PFSK-1 (cell line): ENCODE measurements around the gene CNTNAP2.

Source experiments
- FOXP2 ChIP-seq: optimal IDR thresholded peaks from 2 replicates; pipeline ENCODE3; 2011; ENCODE audit warnings: borderline replicate concordance, control low read depth, inconsistent platforms; ENCODE audit not compliant: insufficient read depth; ENCODE audit errors: extremely low read length, extremely low read depth
- POLR2AphosphoS5 ChIP-seq: IDR thresholded peaks from 2 replicates; pipeline ENCODE4 v1.6.1; 2012; ENCODE audit warnings: low read depth, mild to moderate bottlenecking, control low read depth, low read length, moderate library complexity
- REST ChIP-seq, 2 experiments: IDR thresholded peaks; 2 replicates each; pipeline versions ENCODE4 v1.6.1 to v1.8.0; 2011 to 2012; ENCODE audit warnings: low read depth in 2 of 2, low read length in 2 of 2, control low read depth in 1 of 2, inconsistent platforms in 1 of 2, mild to moderate bottlenecking in 1 of 2, moderate library complexity in 1 of 2; ENCODE audit not compliant: insufficient read depth in 1 of 2
- SIN3A ChIP-seq: IDR thresholded peaks from 2 replicates; pipeline ENCODE4 v1.6.1; 2012; ENCODE audit warnings: mild to moderate bottlenecking, low read length, moderate library complexity, borderline replicate concordance; ENCODE audit not compliant: insufficient read depth
- TAF1 ChIP-seq: IDR thresholded peaks from 2 replicates; pipeline ENCODE4 v1.6.1; 2012; ENCODE audit warnings: low read length, control low read depth, borderline replicate concordance; ENCODE audit not compliant: insufficient read depth

CNTNAP2 gene

DNA sequence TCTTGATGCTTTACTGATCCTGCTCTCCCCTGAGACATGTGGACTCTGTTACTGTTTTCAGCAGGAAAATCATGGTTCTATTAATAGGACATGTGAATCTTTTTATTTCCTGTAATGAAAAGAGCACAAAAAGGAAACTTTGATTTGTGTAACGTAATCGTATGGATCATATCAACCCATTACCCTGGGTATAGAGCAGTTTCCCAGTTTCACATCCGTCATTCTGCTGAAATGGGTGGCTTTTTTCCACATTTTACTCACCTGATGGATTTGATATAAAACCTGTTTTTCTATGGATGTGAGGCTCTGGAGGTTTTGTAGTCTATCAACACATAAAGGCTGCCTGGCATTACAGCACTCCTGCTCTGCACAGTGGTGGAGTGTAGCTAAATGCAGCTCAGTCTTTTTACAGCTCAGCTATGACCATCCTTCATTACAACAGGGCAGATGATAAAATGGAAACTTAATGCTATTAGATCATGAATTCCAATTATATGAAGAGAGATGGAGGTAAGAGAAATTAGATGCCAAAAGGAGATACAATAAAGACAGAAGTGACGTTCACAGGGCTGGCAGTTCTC is 1987.6 kb downstream of the CNTNAP2 start:
- TF ChIP-seq REST (IDR thresholded peaks at IDR 0.05; ENCODE audit: insufficient read depth in 1 of 2, low read depth in 2 of 2, low read length in 2 of 2) = no peak
- no peak for TF ChIP-seq TAF1
- no peak for TF ChIP-seq FOXP2
- no peak for TF ChIP-seq POLR2AphosphoS5
- no peak for TF ChIP-seq SIN3A

GRCh38 chr7:148104924-148105323 is 1988.3 kb downstream of the CNTNAP2 start:
- TF ChIP-seq SIN3A (no peak), REST (IDR thresholded peaks at IDR 0.05; ENCODE audit: insufficient read depth in 1 of 2, low read depth in 2 of 2, low read length in 2 of 2) (no peak), FOXP2 (no peak), TAF1 (no peak), POLR2AphosphoS5 (no peak)

GRCh38 chr7:148105853-148106252 is 1989.3 kb downstream of the CNTNAP2 start:
- TF ChIP-seq POLR2AphosphoS5 (no peak), TAF1 (no peak), FOXP2 (no peak), REST (IDR thresholded peaks at IDR 0.05; ENCODE audit: insufficient read depth in 1 of 2, low read depth in 2 of 2, low read length in 2 of 2) (no peak), SIN3A (no peak)

GRCh38 chr7:148107443-148108127 is 1991.0 kb downstream of the CNTNAP2 start:
- TF ChIP-seq TAF1 (no peak), SIN3A (no peak), POLR2AphosphoS5 (no peak), REST (IDR thresholded peaks at IDR 0.05; ENCODE audit: insufficient read depth in 1 of 2, low read depth in 2 of 2, low read length in 2 of 2) (no peak), FOXP2 (no peak)
